Ishikawa (cell line): ENCODE data around the gene MMP10.

Experiments
- CEBPB ChIP-seq: IDR thresholded peaks from 2 replicates; pipeline ENCODE4 v1.6.1; 2012
- CREB1 ChIP-seq: IDR thresholded peaks from 2 replicates; pipeline ENCODE4 v1.6.1; 2012; ENCODE audit warnings: low read depth
- EGR1 ChIP-seq: IDR thresholded peaks from 2 replicates; pipeline ENCODE4 v1.6.1; 2012
- EP300 ChIP-seq: IDR thresholded peaks from 2 replicates; pipeline ENCODE4 v1.6.1; 2012; ENCODE audit warnings: borderline replicate concordance
- FOXM1 ChIP-seq: IDR thresholded peaks from 2 replicates; pipeline ENCODE4 v1.6.1; 2012; ENCODE audit warnings: low read depth, borderline replicate concordance
- MAX ChIP-seq: IDR thresholded peaks from 2 replicates; pipeline ENCODE4 v1.6.1; 2012
- NFIC ChIP-seq: IDR thresholded peaks from 2 replicates; pipeline ENCODE4 v1.6.1; 2012
- RAD21 ChIP-seq: IDR thresholded peaks from 2 replicates; pipeline ENCODE4 v1.6.1; 2012; ENCODE audit warnings: low read depth
- REST ChIP-seq: IDR thresholded peaks from 2 replicates; pipeline ENCODE4 v1.6.1; 2012; ENCODE audit warnings: low read depth, mild to moderate bottlenecking
- TAF1 ChIP-seq: IDR thresholded peaks from 2 replicates; pipeline ENCODE4 v1.6.1; 2012; ENCODE audit warnings: low read depth, mild to moderate bottlenecking
- TCF12 ChIP-seq: IDR thresholded peaks from 2 replicates; pipeline ENCODE4 v1.6.1; 2012; ENCODE audit warnings: low read depth
- TEAD4 ChIP-seq: IDR thresholded peaks from 2 replicates; pipeline ENCODE4 v1.6.1; 2012
- USF1 ChIP-seq: IDR thresholded peaks from 2 replicates; pipeline ENCODE4 v1.6.1; 2012
- YY1 ChIP-seq: IDR thresholded peaks from 2 replicates; pipeline ENCODE4 v1.6.1; 2012; ENCODE audit warnings: low read depth
- ZBTB7A ChIP-seq: IDR thresholded peaks from 2 replicates; pipeline ENCODE4 v1.6.1; 2012; ENCODE audit warnings: low read depth

The MMP10 gene

GRCh38 chr11:102749101-102749722 lies 31.2 kb downstream of the MMP10 start:
- TF ChIP-seq MAX: no peak
- TF ChIP-seq FOXM1: no peak
- TF ChIP-seq ZBTB7A: no peak
- TF ChIP-seq USF1: no peak
- TF ChIP-seq TEAD4: no peak
- no peak for TF ChIP-seq CEBPB
- TF ChIP-seq EP300: no peak
- no peak for TF ChIP-seq EGR1
- no peak for TF ChIP-seq RAD21
- TF ChIP-seq TCF12: no peak
- TF ChIP-seq REST: no peak
- no peak for TF ChIP-seq YY1
- no peak for TF ChIP-seq TAF1
- TF ChIP-seq CREB1: no peak
- TF ChIP-seq NFIC: no peak

- TF ChIP-seq EGR1 (peak; percentile 73), YY1 (peak; percentile 54; the same call in 1 of the 2 replicates), MAX (0 out of 2 replicates have a peak, but pooled peaks have one; percentile 26)
These were observed 33.5 kb downstream of the MMP10 start for GRCh38 chr11:102746746-102747578.

- TF ChIP-seq TCF12 (no peak), CEBPB (no peak), TAF1 (no peak), USF1 (no peak), EGR1 (no peak), CREB1 (no peak), TEAD4 (no peak), FOXM1 (no peak), NFIC (no peak), ZBTB7A (no peak), YY1 (no peak), REST (no peak), EP300 (no peak), MAX (no peak), RAD21 (no peak)
These were observed 45.8 kb downstream of the MMP10 start for GRCh38 chr11:102734650-102735049.

- peak; percentile 88 for TF ChIP-seq RAD21
- no peak for TF ChIP-seq TEAD4
These were observed 47.1 kb downstream of the MMP10 start for GRCh38 chr11:102733232-102733875.

- no peak for TF ChIP-seq FOXM1
- TF ChIP-seq EP300: no peak
- TF ChIP-seq CEBPB: no peak
- TF ChIP-seq NFIC: no peak
- TF ChIP-seq EGR1: no peak
- TF ChIP-seq TCF12: no peak
These were observed 50.3 kb downstream of the MMP10 start for GRCh38 chr11:102729849-102730815.
